GM12878 (cell line): Measurements from ENCODE around the gene ANKRD50. TPM values are rescaled to one million over a fixed set of nuclear protein-coding genes. Genes with fewer than 3 reads are reported as not detected.

ENCODE experiments used
- ATAC-seq: fragments of 200-7000 bp; cut with Tn5 transposase; 3 replicates; pipeline ENCODE4 v1.9.1; 2020; ENCODE audit warnings: mild to moderate bottlenecking, moderate library complexity
- BruUV-seq: library from RNA; stranded (reverse); fragments of 400-500 nt; replicated peaks from 2 replicates; lab custom pipeline; 2021; lab: Mats Ljungman, UMichigan
- CTCF ChIA-PET: fragments of 300-600 bp; sonication (Branson Sonifier 250); formaldehyde crosslinking; extraction: SDS; loops from one replicate; lab custom pipeline; 2021; ENCODE audit warnings: inconsistent platforms; lab: Yijun Ruan, JAX
- POLR2A ChIA-PET: fragments of 350-600 bp; formaldehyde crosslinking; extraction: SDS; loops from one replicate; lab custom pipeline; 2021; ENCODE audit warnings: inconsistent platforms; lab: Charles Lee
- RAD21 ChIA-PET: fragments of 300-600 bp; sonication (Branson Sonifier 250); formaldehyde crosslinking; loops from one replicate; lab custom pipeline; 2023; ENCODE audit warnings: antibody characterized with exemption; ENCODE audit not compliant: unreplicated experiment; lab: Charles Lee
- SMC1A ChIA-PET: fragments of 300-600 bp; sonication (Branson Sonifier 250); formaldehyde crosslinking; loops from one replicate; lab custom pipeline; 2023; ENCODE audit not compliant: unreplicated experiment, uncharacterized antibody; lab: Charles Lee
- DNase-seq: peaks from one replicate; pipeline ENCODE4 v3.0.0-alpha.2; 2011; ENCODE audit warnings: low read depth, low spot score
- FAIRE-seq: peaks from 3 replicates; lab custom pipeline; 2011; peaks lifted over from hg19 to GRCh38; lab: Jason Lieb, UNC
- H2AFZ ChIP-seq: 2 replicates; pipeline ENCODE4 v1.6.0; 2011; ENCODE audit warnings: low read depth, low read length, control low read depth; ENCODE audit not compliant: control insufficient read depth
- H3K27ac ChIP-seq: 2 replicates; pipeline ENCODE4 v1.5.1; 2011; ENCODE audit warnings: control low read depth; ENCODE audit not compliant: control insufficient read depth, insufficient read depth
- H3K27me3 ChIP-seq, 2 experiments: replicated peaks in 1 of 2; 2 replicates each; pipeline versions ENCODE4 v1.6.0 to v1.6.1; 2011; ENCODE audit warnings: low read length in 1 of 2; ENCODE audit not compliant: control insufficient read depth in 2 of 2, insufficient read depth in 2 of 2
- H3K36me3 ChIP-seq, 2 experiments: 2 replicates each; pipeline ENCODE4 v1.5.1; 2011; ENCODE audit warnings: low read length in 1 of 2; ENCODE audit not compliant: control insufficient read depth in 2 of 2, insufficient read depth in 2 of 2
- H3K4me1 ChIP-seq: 2 replicates; pipeline ENCODE4 v1.6.1; 2011; ENCODE audit warnings: mild to moderate bottlenecking, low read length, moderate library complexity, mixed read lengths; ENCODE audit not compliant: control insufficient read depth, insufficient read depth
- H3K4me2 ChIP-seq: 2 replicates; pipeline ENCODE4 v1.6.0; 2011; ENCODE audit warnings: control low read depth; ENCODE audit not compliant: control insufficient read depth, insufficient read depth
- H3K4me3 ChIP-seq: fragments of 200-600 bp; sonication (generic); 2 replicates; pipeline ENCODE4 v1.5.1; 2016
- H3K79me2 ChIP-seq: 2 replicates; pipeline ENCODE4 v1.6.0; 2011; ENCODE audit warnings: low read length; ENCODE audit not compliant: control insufficient read depth, insufficient read depth
- H3K9ac ChIP-seq: 2 replicates; pipeline ENCODE4 v1.8.0; 2011; ENCODE audit warnings: low read length, control low read depth, mixed read lengths; ENCODE audit not compliant: control insufficient read depth, insufficient read depth
- H3K9me3 ChIP-seq: replicated peaks from 3 replicates; pipeline ENCODE4 v1.5.1; 2011; ENCODE audit warnings: mild to moderate bottlenecking, low read length; ENCODE audit not compliant: control insufficient read depth, insufficient read depth
- H4K20me1 ChIP-seq: 2 replicates; pipeline ENCODE4 v1.6.0; 2011; ENCODE audit not compliant: control insufficient read depth, insufficient read depth
- BACH1 ChIP-seq: fragments of 450-650 bp; IDR thresholded peaks from 2 replicates; pipeline ENCODE4 v1.6.1; 2017; ENCODE audit warnings: mild to moderate bottlenecking, borderline replicate concordance
- BCL3 ChIP-seq: IDR thresholded peaks from 2 replicates; pipeline ENCODE4 v1.6.1; 2011; ENCODE audit warnings: borderline replicate concordance, low read depth, mild to moderate bottlenecking, moderate library complexity, low read length; ENCODE audit not compliant: insufficient read depth, poor library complexity, severe bottlenecking
- CHD2 ChIP-seq: IDR thresholded peaks from 2 replicates; pipeline ENCODE4 v1.6.1; 2011; ENCODE audit warnings: low read depth, low read length, improper control_type of control experiment, borderline replicate concordance
- CUX1 ChIP-seq: IDR thresholded peaks from 2 replicates; pipeline ENCODE4 v1.6.1; 2012; ENCODE audit warnings: improper control_type of control experiment, low read depth, low read length; ENCODE audit not compliant: insufficient replicate concordance
- MTA2 ChIP-seq: fragments of 450-650 bp; IDR thresholded peaks from 2 replicates; pipeline ENCODE4 v1.6.1; 2016; ENCODE audit warnings: low read depth, mild to moderate bottlenecking, moderate library complexity
- MXI1 ChIP-seq: fragments of 150-350 bp; IDR thresholded peaks from 2 replicates; pipeline ENCODE4 v1.6.1; 2011; ENCODE audit warnings: low read depth, mild to moderate bottlenecking, inconsistent platforms, low read length, improper control_type of control experiment
- PAX8 ChIP-seq: fragments of 450-650 bp; IDR thresholded peaks from 2 replicates; pipeline ENCODE4 v1.6.1; 2017; ENCODE audit warnings: mild to moderate bottlenecking, moderate library complexity
- RBBP5 ChIP-seq: fragments of 200-600 bp; sonication (generic); conservative IDR thresholded peaks from 2 replicates; pipeline ENCODE4 v1.6.1; 2016
- SIX5 ChIP-seq: IDR thresholded peaks from 2 replicates; pipeline ENCODE4 v1.6.1; 2011; ENCODE audit warnings: mild to moderate bottlenecking, low read depth, low read length, moderate library complexity; ENCODE audit not compliant: severe bottlenecking
- SMAD1 ChIP-seq: fragments of 450-650 bp; IDR thresholded peaks from 2 replicates; pipeline ENCODE4 v1.6.1; 2018; ENCODE audit warnings: mild to moderate bottlenecking, low read depth; ENCODE audit not compliant: partially characterized antibody
- TBL1XR1 ChIP-seq: IDR thresholded peaks from 2 replicates; pipeline ENCODE4 v1.6.1; 2012; ENCODE audit warnings: low read depth, low read length, improper control_type of control experiment
- WGBS: methylation state at CpG from one replicate; pipeline ENCODE4 v1.1.6; 2016; ENCODE audit warnings: low lambda C conversion rate; ENCODE audit not compliant: insufficient replicate concordance, insufficient coverage; ENCODE audit errors: missing lambda C conversion rate; 5-methylcytosine and 5-hydroxymethylcytosine counted together
- in situ Hi-C: fragments of 300-500 bp; cut with MboI; formaldehyde crosslinking; loops from 9 replicates; pipeline ENCODE4 v1.14.3; 2018; ENCODE audit warnings: mixed read lengths
- intact Hi-C: fragments of 100-400 bp; cut with micrococcal nuclease; formaldehyde crosslinking; loops from one replicate; pipeline ENCODE4 v1.14.2; 2022; ENCODE audit not compliant: unreplicated experiment
- polyA plus RNA-seq, 11 experiments: library from polyadenylated mRNA; depleted of rRNA in 4 of 11; unstranded in 6 of 11; stranded (reverse) in 5 of 11; fragments of >200 nt; fragmentation: Nextera tagmentation in 4 of 11; fragmentation: Illumina TruSeq in 1 of 11; extraction: Ambion mirVana in 4 of 11; extraction: Trizol in 1 of 11; gene quantifications; 1 replicate in 1 of 11; 2 replicates in 10 of 11; pipeline versions ENCODE4 v1.2.1 to v1.2.3, GENCODE V29; 2011 to 2016; ENCODE audit warnings: inconsistent platforms in 2 of 11, missing spikeins in 2 of 11, low read depth in 1 of 11
- total RNA-seq, 4 experiments: library from RNA; depleted of rRNA in 3 of 4; stranded (reverse); fragments of >200 nt in 3 of 4; fragmentation: Illumina TruSeq in 1 of 4; extraction: Trizol in 1 of 4; gene quantifications; 2 replicates each; pipeline versions ENCODE4 v1.2.1 to v1.2.3, GENCODE V29; 2013 to 2021
- TF ChIP-seq, protein P1 (sequence below): fragments of 450-650 bp; IDR thresholded peaks from 2 replicates; pipeline ENCODE4 v1.6.1; 2017; ENCODE audit warnings: mild to moderate bottlenecking, moderate library complexity
- TF ChIP-seq, protein P2 (sequence below): fragments of 450-650 bp; IDR thresholded peaks from 2 replicates; pipeline ENCODE4 v1.6.1; 2014; ENCODE audit warnings: mild to moderate bottlenecking

The ANKRD50 gene
- total and polyA plus RNA-seq, 10 of the 15 experiments (the other 5 are each of a cell fraction or from before 2014, with no cell fraction given), result under 0.01 to 0.10 (median 0.03) TPM; not detected in 1

GRCh38 chr4:124642846-124643245 lies 69.7 kb downstream of the ANKRD50 start:
- ChIA-PET CTCF (no interaction called here), RAD21 (no interaction called here), POLR2A (no interaction called here), SMC1A (interaction anchor here (1.1 kb wide), 2 partner anchors 13 to 392 kb away, joined by 3 to 4 read pairs; no protein-coding TSS in a partner anchor)
- no peak overlapping the region for H2AFZ ChIP-seq
- no peaks in the 10 kb centered on the region for H4K20me1 ChIP-seq
- H3K9me3 ChIP-seq, result no peaks in the 10 kb centered on the region
- ATAC-seq, result no peak
- in situ Hi-C loops, result no loop called here
- no peaks in the 10 kb centered on the region for H3K27me3 ChIP-seq
- no peaks in the 10 kb centered on the region for H3K4me1 ChIP-seq
- no peak for FAIRE-seq
- no peak overlapping the region for H3K4me3 ChIP-seq
- no peak overlapping the region for H3K4me2 ChIP-seq
- intact Hi-C loops, result no loop called here
- H3K36me3 ChIP-seq, result no peaks in the 10 kb centered on the region
- no peak overlapping the region for H3K27ac ChIP-seq
- 20% methylated on average over 3 of the region's 3 CpGs for WGBS
- no peaks in the 10 kb centered on the region for H3K79me2 ChIP-seq
- no peak for DNase-seq
- no TSS peak for BruUV-seq
- no peak overlapping the region for H3K9ac ChIP-seq
- TF ChIP-seq MTA2 (no peak), PAX8 (no peak), CHD2 (no peak), SIX5 (no peak), RBBP5 (no peak), TBL1XR1 (no peak), MXI1 (no peak), BCL3 (no peak), CUX1 (no peak), SMAD1 (no peak), BACH1 (no peak)
- TF ChIP-seq, protein P1, sequence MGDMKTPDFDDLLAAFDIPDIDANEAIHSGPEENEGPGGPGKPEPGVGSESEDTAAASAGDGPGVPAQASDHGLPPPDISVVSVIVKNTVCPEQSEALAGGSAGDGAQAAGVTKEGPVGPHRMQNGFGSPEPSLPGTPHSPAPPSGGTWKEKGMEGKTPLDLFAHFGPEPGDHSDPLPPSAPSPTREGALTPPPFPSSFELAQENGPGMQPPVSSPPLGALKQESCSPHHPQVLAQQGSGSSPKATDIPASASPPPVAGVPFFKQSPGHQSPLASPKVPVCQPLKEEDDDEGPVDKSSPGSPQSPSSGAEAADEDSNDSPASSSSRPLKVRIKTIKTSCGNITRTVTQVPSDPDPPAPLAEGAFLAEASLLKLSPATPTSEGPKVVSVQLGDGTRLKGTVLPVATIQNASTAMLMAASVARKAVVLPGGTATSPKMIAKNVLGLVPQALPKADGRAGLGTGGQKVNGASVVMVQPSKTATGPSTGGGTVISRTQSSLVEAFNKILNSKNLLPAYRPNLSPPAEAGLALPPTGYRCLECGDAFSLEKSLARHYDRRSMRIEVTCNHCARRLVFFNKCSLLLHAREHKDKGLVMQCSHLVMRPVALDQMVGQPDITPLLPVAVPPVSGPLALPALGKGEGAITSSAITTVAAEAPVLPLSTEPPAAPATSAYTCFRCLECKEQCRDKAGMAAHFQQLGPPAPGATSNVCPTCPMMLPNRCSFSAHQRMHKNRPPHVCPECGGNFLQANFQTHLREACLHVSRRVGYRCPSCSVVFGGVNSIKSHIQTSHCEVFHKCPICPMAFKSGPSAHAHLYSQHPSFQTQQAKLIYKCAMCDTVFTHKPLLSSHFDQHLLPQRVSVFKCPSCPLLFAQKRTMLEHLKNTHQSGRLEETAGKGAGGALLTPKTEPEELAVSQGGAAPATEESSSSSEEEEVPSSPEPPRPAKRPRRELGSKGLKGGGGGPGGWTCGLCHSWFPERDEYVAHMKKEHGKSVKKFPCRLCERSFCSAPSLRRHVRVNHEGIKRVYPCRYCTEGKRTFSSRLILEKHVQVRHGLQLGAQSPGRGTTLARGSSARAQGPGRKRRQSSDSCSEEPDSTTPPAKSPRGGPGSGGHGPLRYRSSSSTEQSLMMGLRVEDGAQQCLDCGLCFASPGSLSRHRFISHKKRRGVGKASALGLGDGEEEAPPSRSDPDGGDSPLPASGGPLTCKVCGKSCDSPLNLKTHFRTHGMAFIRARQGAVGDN, result no peak
- TF ChIP-seq, protein P2, sequence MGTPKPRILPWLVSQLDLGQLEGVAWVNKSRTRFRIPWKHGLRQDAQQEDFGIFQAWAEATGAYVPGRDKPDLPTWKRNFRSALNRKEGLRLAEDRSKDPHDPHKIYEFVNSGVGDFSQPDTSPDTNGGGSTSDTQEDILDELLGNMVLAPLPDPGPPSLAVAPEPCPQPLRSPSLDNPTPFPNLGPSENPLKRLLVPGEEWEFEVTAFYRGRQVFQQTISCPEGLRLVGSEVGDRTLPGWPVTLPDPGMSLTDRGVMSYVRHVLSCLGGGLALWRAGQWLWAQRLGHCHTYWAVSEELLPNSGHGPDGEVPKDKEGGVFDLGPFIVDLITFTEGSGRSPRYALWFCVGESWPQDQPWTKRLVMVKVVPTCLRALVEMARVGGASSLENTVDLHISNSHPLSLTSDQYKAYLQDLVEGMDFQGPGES, result no peak
